ENCODE measurements around the gene ST7.

Gene ST7

GRCh38 chr7:117172283-117172682, 219.0 kb downstream of the ST7 start:
- H3K4me3 ChIP-seq (ENCODE audit: low read depth, low read length), result no peak overlapping the region
- ChIA-PET CTCF (interaction anchor here (2.8 kb wide), 1 partner anchor 13 kb away, joined by 8 read pairs; no protein-coding TSS in a partner anchor), POLR2A (no interaction called here)
- TF ChIP-seq CTCF (IDR thresholded peaks at IDR 0.05; ENCODE audit: insufficient read depth, low read length, missing control alignments), result no peak
- no peak for DNase-seq (ENCODE audit: low read depth, low spot score)

GRCh38 chr7:117173035-117173770, 219.9 kb downstream of the ST7 start:
- POLR2A ChIA-PET, result no interaction called here
- no peak overlapping the region for H3K4me3 ChIP-seq (ENCODE audit: low read depth, low read length)
- DNase-seq (ENCODE audit: low read depth, low spot score), result no peak
- TF ChIP-seq CTCF (IDR thresholded peaks at IDR 0.05; ENCODE audit: insufficient read depth, low read length, missing control alignments), result no peak
- CTCF ChIA-PET, result interaction anchor here (2.8 kb wide), 1 partner anchor 14 kb away, joined by 8 read pairs; no protein-coding TSS in a partner anchor

- H3K4me3 ChIP-seq (ENCODE audit: low read depth, low read length), result no peak overlapping the region
- ChIA-PET POLR2A (no interaction called here), CTCF (no interaction called here)
- DNase-seq (ENCODE audit: low read depth, low spot score), result no peak
- TF ChIP-seq CTCF (IDR thresholded peaks at IDR 0.05; ENCODE audit: insufficient read depth, low read length, missing control alignments), result no peak
These were observed 222.9 kb downstream of the ST7 start for GRCh38 chr7:117176206-117176605.

- TF ChIP-seq CTCF (IDR thresholded peaks at IDR 0.05; ENCODE audit: insufficient read depth, low read length, missing control alignments), result no peak
- ChIA-PET POLR2A (no interaction called here), CTCF (interaction anchor here (0.9 kb wide), 1 partner anchor 20 kb away, joined by 5 read pairs; no protein-coding TSS in a partner anchor)
- no peak overlapping the region for H3K4me3 ChIP-seq (ENCODE audit: low read depth, low read length)
- DNase-seq (ENCODE audit: low read depth, low spot score), result no peak
These were observed 225.3 kb downstream of the ST7 start for GRCh38 chr7:117178600-117178999.

GRCh38 chr7:117179701-117180100, 226.4 kb downstream of the ST7 start:
- no peak overlapping the region for H3K4me3 ChIP-seq (ENCODE audit: low read depth, low read length)
- ChIA-PET POLR2A (no interaction called here), CTCF (interaction anchor here (0.9 to 1.1 kb wide), 2 partner anchors 10 to 22 kb away, joined by 3 to 5 read pairs; no protein-coding TSS in a partner anchor)
- no peak for DNase-seq (ENCODE audit: low read depth, low spot score)
- no peak for TF ChIP-seq CTCF (IDR thresholded peaks at IDR 0.05; ENCODE audit: insufficient read depth, low read length, missing control alignments)

GRCh38 chr7:117183729-117184128, 230.4 kb downstream of the ST7 start:
- ChIA-PET POLR2A (no interaction called here), CTCF (interaction anchor here (1.3 kb wide), 1 partner anchor 20 kb away, joined by 3 read pairs; no protein-coding TSS in a partner anchor)
- no peak for DNase-seq (ENCODE audit: low read depth, low spot score)
- TF ChIP-seq CTCF (IDR thresholded peaks at IDR 0.05; ENCODE audit: insufficient read depth, low read length, missing control alignments), result no peak
- no peak overlapping the region for H3K4me3 ChIP-seq (ENCODE audit: low read depth, low read length)
